H1 (cell line): ENCODE measurements around the gene TOR4A. TPM values are rescaled to one million over a fixed set of nuclear protein-coding genes. Genes with fewer than 3 reads are reported as not detected.

ENCODE experiments used
- ATF2 ChIP-seq: IDR thresholded peaks from 2 replicates; pipeline ENCODE4 v1.6.1; 2012; ENCODE audit warnings: low read length, inconsistent platforms
- RFX5 ChIP-seq: IDR thresholded peaks from 2 replicates; pipeline ENCODE4 v1.6.1; 2011; ENCODE audit warnings: low read depth, low read length, improper control_type of control experiment, borderline replicate concordance
- polyA plus RNA-seq, 7 experiments: library from polyadenylated mRNA; depleted of rRNA in 3 of 7; stranded (reverse) in 5 of 7; unstranded in 2 of 7; fragments of >200 nt in 5 of 7; fragments of 200-250 nt in 2 of 7; gene quantifications; 1 replicate in 5 of 7; 2 replicates in 1 of 7; 4 replicates in 1 of 7; pipeline versions ENCODE4 v1.2.1 to v1.2.3, GENCODE V29; 2011 to 2013; ENCODE audit warnings: missing spikeins in 2 of 7, mixed read lengths in 2 of 7
- total RNA-seq: library from RNA; stranded (reverse); fragmentation: NEBNext Ultra II Directional; extraction: Animal tissue kit (Norgen Biotek cat#: 25700); gene quantifications from 2 replicates; pipeline ENCODE4 v1.2.1, GENCODE V29; 2021

TOR4A gene
- total and polyA plus RNA-seq, 2 of the 8 experiments (the other 6 are each of a cell fraction or from before 2014, with no cell fraction given), result 8.4 to 9.3 TPM

GRCh38 chr9:137312852-137313325 is 35.4 kb downstream of the TOR4A start (continued):
- TF ChIP-seq ATF2, result no peak
- no peak for TF ChIP-seq RFX5
- TF ChIP-seq, all 59 proteins: peak for 0
